HEK293 (cell line): Measurements from ENCODE around the gene TOMM6.
A peak's percentile ranks its signal among the peaks of the same experiment; 100 is the strongest.

Source experiments
- BCL11A ChIP-seq: fragments of 450-650 bp; formaldehyde crosslinking; IDR thresholded peaks from 2 replicates; pipeline ENCODE4 v1.5.1; 2016; ENCODE audit warnings: low read depth, missing biosample characterization, missing genetic modification characterization
- HOXC10 ChIP-seq: sonication (generic); formaldehyde crosslinking; IDR thresholded peaks from 2 replicates; pipeline ENCODE4 v1.8.1; 2023; ENCODE audit warnings: mild to moderate bottlenecking, missing genetic modification reagents
- KLF10 ChIP-seq: fragments of 450-650 bp; IDR thresholded peaks from 2 replicates; pipeline ENCODE4 v1.5.1; 2018; ENCODE audit warnings: missing biosample characterization, mild to moderate bottlenecking, missing genetic modification characterization
- KLF16 ChIP-seq: fragments of 450-650 bp; formaldehyde crosslinking; IDR thresholded peaks from 2 replicates; pipeline ENCODE4 v1.5.1; 2017; ENCODE audit warnings: missing biosample characterization, missing genetic modification characterization
- KLF8 ChIP-seq: fragments of 450-650 bp; formaldehyde crosslinking; IDR thresholded peaks from 2 replicates; pipeline ENCODE4 v1.5.1; 2016; ENCODE audit warnings: missing biosample characterization, missing genetic modification characterization
- OSR2 ChIP-seq: fragments of 450-650 bp; formaldehyde crosslinking; IDR thresholded peaks from 2 replicates; pipeline ENCODE4 v1.5.1; 2016; ENCODE audit warnings: missing biosample characterization, missing genetic modification characterization
- REST ChIP-seq: fragments of 450-650 bp; formaldehyde crosslinking; IDR thresholded peaks from 2 replicates; pipeline ENCODE4 v1.5.1; 2016; ENCODE audit warnings: missing biosample characterization, missing genetic modification characterization
- SP3 ChIP-seq: fragments of 450-650 bp; formaldehyde crosslinking; IDR thresholded peaks from 2 replicates; pipeline ENCODE4 v1.5.1; 2016; ENCODE audit warnings: missing biosample characterization, missing genetic modification characterization
- WT1 ChIP-seq: fragments of 450-650 bp; formaldehyde crosslinking; IDR thresholded peaks from 2 replicates; pipeline ENCODE4 v1.5.1; 2016; ENCODE audit warnings: missing biosample characterization, missing genetic modification characterization
- ZBTB20 ChIP-seq: fragments of 450-650 bp; formaldehyde crosslinking; IDR thresholded peaks from 2 replicates; pipeline ENCODE4 v1.5.1; 2016; ENCODE audit warnings: missing biosample characterization, missing genetic modification characterization
- ZBTB21 ChIP-seq: fragments of 450-650 bp; formaldehyde crosslinking; IDR thresholded peaks from 2 replicates; pipeline ENCODE4 v1.5.1; 2017; ENCODE audit warnings: missing biosample characterization, missing genetic modification characterization
- ZFHX2 ChIP-seq: fragments of 450-650 bp; formaldehyde crosslinking; conservative IDR thresholded peaks from 2 replicates; pipeline ENCODE4 v1.5.1; 2016; ENCODE audit warnings: missing biosample characterization, missing genetic modification characterization
- ZFP3 ChIP-seq: fragments of 450-650 bp; formaldehyde crosslinking; IDR thresholded peaks from 2 replicates; pipeline ENCODE4 v1.5.1; 2016; ENCODE audit warnings: low read depth, missing biosample characterization, missing genetic modification characterization
- ZNF121 ChIP-seq: fragments of 450-650 bp; formaldehyde crosslinking; IDR thresholded peaks from 2 replicates; pipeline ENCODE4 v1.5.1; 2016; ENCODE audit warnings: missing biosample characterization, missing genetic modification characterization
- ZNF132 ChIP-seq: fragments of 450-650 bp; formaldehyde crosslinking; IDR thresholded peaks from 2 replicates; pipeline ENCODE4 v1.5.1; 2017; ENCODE audit warnings: missing biosample characterization, missing genetic modification characterization, borderline replicate concordance
- ZNF169 ChIP-seq: fragments of 450-650 bp; formaldehyde crosslinking; IDR thresholded peaks from 2 replicates; pipeline ENCODE4 v1.5.1; 2016; ENCODE audit warnings: missing biosample characterization, missing genetic modification characterization
- ZNF324 ChIP-seq: fragments of 450-650 bp; formaldehyde crosslinking; IDR thresholded peaks from 2 replicates; pipeline ENCODE4 v1.5.1; 2016; ENCODE audit warnings: missing biosample characterization, missing genetic modification characterization
- ZNF366 ChIP-seq: fragments of 450-650 bp; formaldehyde crosslinking; conservative IDR thresholded peaks from 2 replicates; pipeline ENCODE4 v1.5.1; 2016; ENCODE audit warnings: missing biosample characterization, missing genetic modification characterization
- ZNF398 ChIP-seq: fragments of 450-650 bp; formaldehyde crosslinking; IDR thresholded peaks from 2 replicates; pipeline ENCODE4 v1.5.1; 2017; ENCODE audit warnings: missing biosample characterization, missing genetic modification characterization
- ZNF449 ChIP-seq: fragments of 450-650 bp; formaldehyde crosslinking; IDR thresholded peaks from 2 replicates; pipeline ENCODE4 v1.5.1; 2017; ENCODE audit warnings: missing biosample characterization, mild to moderate bottlenecking, missing genetic modification characterization, moderate library complexity
- ZNF501 ChIP-seq: fragments of 450-650 bp; formaldehyde crosslinking; IDR thresholded peaks from 2 replicates; pipeline ENCODE4 v1.5.1; 2016; ENCODE audit warnings: missing biosample characterization, missing genetic modification characterization
- ZNF529 ChIP-seq: fragments of 450-650 bp; formaldehyde crosslinking; IDR thresholded peaks from 2 replicates; pipeline ENCODE4 v1.5.1; 2017; ENCODE audit warnings: missing genetic modification characterization, missing biosample characterization; ENCODE audit not compliant: insufficient replicate concordance
- ZNF645 ChIP-seq: fragments of 450-650 bp; formaldehyde crosslinking; IDR thresholded peaks from 2 replicates; pipeline ENCODE4; 2016; ENCODE audit warnings: missing biosample characterization, missing genetic modification characterization
- ZNF654 ChIP-seq: fragments of 450-650 bp; formaldehyde crosslinking; IDR thresholded peaks from 2 replicates; pipeline ENCODE4 v1.5.1; 2016; ENCODE audit warnings: low read depth, missing biosample characterization, missing genetic modification characterization
- ZNF664 ChIP-seq: fragments of 450-650 bp; formaldehyde crosslinking; IDR thresholded peaks from 2 replicates; pipeline ENCODE4 v1.5.1; 2016; ENCODE audit warnings: missing biosample characterization, missing genetic modification characterization
- ZNF76 ChIP-seq: fragments of 450-650 bp; formaldehyde crosslinking; IDR thresholded peaks from 2 replicates; pipeline ENCODE4; 2016; ENCODE audit warnings: low read depth, missing biosample characterization, missing genetic modification characterization, borderline replicate concordance
- ZSCAN23 ChIP-seq: fragments of 450-650 bp; formaldehyde crosslinking; IDR thresholded peaks from 2 replicates; pipeline ENCODE4 v1.5.1; 2016; ENCODE audit warnings: missing biosample characterization, missing genetic modification characterization
- TF ChIP-seq, protein P1 (sequence below): fragments of 450-650 bp; formaldehyde crosslinking; IDR thresholded peaks from 2 replicates; pipeline ENCODE4 v1.5.1; 2016; ENCODE audit warnings: missing biosample characterization, missing genetic modification characterization
- TF ChIP-seq, protein P2 (sequence below): sonication (generic); formaldehyde crosslinking; IDR thresholded peaks from 2 replicates; pipeline ENCODE4 v1.8.1; 2022; ENCODE audit warnings: mild to moderate bottlenecking, moderate library complexity, missing genetic modification reagents

Gene TOMM6

GRCh38 chr6:41779788-41780550, 7.5 kb upstream of the TOMM6 start, which contains the start of gene FRS3 (continued):
- TF ChIP-seq, protein P1, sequence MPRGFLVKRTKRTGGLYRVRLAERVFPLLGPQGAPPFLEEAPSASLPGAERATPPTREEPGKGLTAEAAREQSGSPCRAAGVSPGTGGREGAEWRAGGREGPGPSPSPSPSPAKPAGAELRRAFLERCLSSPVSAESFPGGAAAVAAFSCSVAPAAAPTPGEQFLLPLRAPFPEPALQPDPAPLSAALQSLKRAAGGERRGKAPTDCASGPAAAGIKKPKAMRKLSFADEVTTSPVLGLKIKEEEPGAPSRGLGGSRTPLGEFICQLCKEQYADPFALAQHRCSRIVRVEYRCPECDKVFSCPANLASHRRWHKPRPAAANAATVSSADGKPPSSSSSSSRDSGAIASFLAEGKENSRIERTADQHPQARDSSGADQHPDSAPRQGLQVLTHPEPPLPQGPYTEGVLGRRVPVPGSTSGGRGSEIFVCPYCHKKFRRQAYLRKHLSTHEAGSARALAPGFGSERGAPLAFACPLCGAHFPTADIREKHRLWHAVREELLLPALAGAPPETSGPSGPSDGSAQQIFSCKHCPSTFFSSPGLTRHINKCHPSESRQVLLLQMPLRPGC (tag by site-specific recombination), result peak; percentile 16; the same call in 1 of the 2 replicates
- TF ChIP-seq WT1 (peak; percentile 28), KLF8 (tag by site-specific recombination) (peak; percentile 97), ZNF324 (tag by site-specific recombination) (peak; percentile 75; the same call in 1 of the 2 replicates), HOXC10 (CRISPR knock-in tag) (0 out of 2 replicates have a peak, but pooled peaks have one; percentile 28), REST (peak; percentile 45; the same call in 1 of the 2 replicates), ZNF398 (tag by site-specific recombination) (peak; percentile 33; the same call in 1 of the 2 replicates), ZBTB20 (peak; percentile 57), ZNF121 (tag by site-specific recombination) (no peak), SP3 (tag by site-specific recombination) (peak; percentile 98), BCL11A (tag by site-specific recombination) (peak; percentile 52; the same call in 1 of the 2 replicates), ZNF366 (tag by site-specific recombination) (peak; percentile 42; the same call in 1 of the 2 replicates), ZNF645 (no peak), ZNF529 (tag by site-specific recombination) (no peak), ZNF654 (tag by site-specific recombination) (peak; percentile 81), KLF10 (peak; percentile 75), ZSCAN23 (tag by site-specific recombination) (no peak), ZFP3 (tag by site-specific recombination) (no peak), ZNF501 (tag by site-specific recombination) (peak; percentile 70; the same call in 1 of the 2 replicates), ZBTB21 (peak; percentile 35; the same call in 1 of the 2 replicates), ZFHX2 (tag by site-specific recombination) (peak; percentile 94), KLF16 (peak; percentile 92), ZNF664 (no peak), ZNF169 (tag by site-specific recombination) (no peak), OSR2 (no peak), ZNF132 (tag by site-specific recombination) (no peak), ZNF76 (tag by site-specific recombination) (0 out of 2 replicates have a peak, but pooled peaks have one; percentile 63), ZNF449 (tag by site-specific recombination) (peak; percentile 40; the same call in 1 of the 2 replicates)
- TF ChIP-seq, protein P2, sequence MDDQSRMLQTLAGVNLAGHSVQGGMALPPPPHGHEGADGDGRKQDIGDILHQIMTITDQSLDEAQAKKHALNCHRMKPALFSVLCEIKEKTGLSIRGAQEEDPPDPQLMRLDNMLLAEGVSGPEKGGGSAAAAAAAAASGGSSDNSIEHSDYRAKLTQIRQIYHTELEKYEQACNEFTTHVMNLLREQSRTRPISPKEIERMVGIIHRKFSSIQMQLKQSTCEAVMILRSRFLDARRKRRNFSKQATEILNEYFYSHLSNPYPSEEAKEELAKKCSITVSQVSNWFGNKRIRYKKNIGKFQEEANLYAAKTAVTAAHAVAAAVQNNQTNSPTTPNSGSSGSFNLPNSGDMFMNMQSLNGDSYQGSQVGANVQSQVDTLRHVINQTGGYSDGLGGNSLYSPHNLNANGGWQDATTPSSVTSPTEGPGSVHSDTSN (CRISPR knock-in tag), result peak; percentile 90
